Left kidney (tissue), 2 donors: ENCODE data around the gene MLLT10. TPM values are rescaled to one million over a fixed set of nuclear protein-coding genes. Genes with fewer than 3 reads are reported as not detected.

Experiments used
- DNase-seq: peaks from one replicate; pipeline ENCODE4 v3.0.0-alpha.2; 2013
- polyA plus RNA-seq: library from polyadenylated mRNA; unstranded; fragments of 120-200 nt; gene quantifications from one replicate; pipeline ENCODE4 v1.2.1, GENCODE V29; 2013; ENCODE audit not compliant: insufficient read length

MLLT10 gene
- polyA plus RNA-seq, 1 donor: 56.9 TPM

- DNase-seq: no peak
These were observed 235.0 kb downstream of the MLLT10 start for GRCh38 chr10:21769041-21769440.

GRCh38 chr10:21771219-21771618, 237.2 kb downstream of the MLLT10 start:
- DNase-seq: no peak

- DNase-seq: no peak
These were observed 242.9 kb downstream of the MLLT10 start for GRCh38 chr10:21776883-21777282.

GRCh38 chr10:21791276-21791675, 257.2 kb downstream of the MLLT10 start:
- DNase-seq: no peak

Other genes starting within 250 kb of the MLLT10 start
- 12.2 TPM for gene SKIDA1, start 8.6 kb upstream of the MLLT10 start, polyA plus RNA-seq